A673 (cell line): ENCODE data around the gene KIF11.

Source experiments
- EZH2 ChIP-seq: fragments of 200-600 bp; sonication (generic); IDR thresholded peaks from 2 replicates; pipeline ENCODE4 v1.6.1; 2017; ENCODE audit warnings: borderline replicate concordance, low read depth, mild to moderate bottlenecking, mixed read lengths, antibody characterized with exemption, low read length; ENCODE audit not compliant: poor library complexity, severe bottlenecking
- TF ChIP-seq, protein P1 (sequence below): fragments of 300-800, 200-600 bp; sonication (generic); conservative IDR thresholded peaks from 2 replicates; pipeline ENCODE4 v1.5.1; 2017; ENCODE audit warnings: low read depth, mild to moderate bottlenecking, antibody characterized with exemption, low read length, moderate library complexity, mixed read lengths

DNA sequence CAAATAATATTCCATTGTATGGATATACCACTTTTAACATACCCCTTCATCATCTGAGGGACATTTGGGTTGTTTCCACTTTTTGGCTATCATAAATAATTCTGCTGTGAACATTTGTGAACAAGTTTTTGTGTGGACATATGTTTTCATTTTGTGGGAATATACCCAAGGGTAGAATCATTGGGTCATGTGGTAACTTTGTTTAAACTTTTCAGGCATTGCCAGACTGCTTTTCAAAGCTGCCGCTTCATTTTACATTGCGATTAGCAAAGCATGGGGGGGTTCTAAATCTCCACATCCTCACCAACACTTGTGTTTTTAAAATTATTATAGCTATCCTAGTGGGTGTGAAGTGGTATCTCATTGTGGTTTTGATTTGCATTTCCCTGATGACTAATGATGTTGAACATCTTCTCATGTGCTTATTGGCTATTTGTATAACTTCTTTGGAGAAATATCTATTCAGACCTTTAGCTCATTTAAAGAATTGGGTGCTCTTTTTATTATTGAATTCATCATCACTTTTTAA, 88.4 kb downstream of the KIF11 start:
- TF ChIP-seq, protein P1, sequence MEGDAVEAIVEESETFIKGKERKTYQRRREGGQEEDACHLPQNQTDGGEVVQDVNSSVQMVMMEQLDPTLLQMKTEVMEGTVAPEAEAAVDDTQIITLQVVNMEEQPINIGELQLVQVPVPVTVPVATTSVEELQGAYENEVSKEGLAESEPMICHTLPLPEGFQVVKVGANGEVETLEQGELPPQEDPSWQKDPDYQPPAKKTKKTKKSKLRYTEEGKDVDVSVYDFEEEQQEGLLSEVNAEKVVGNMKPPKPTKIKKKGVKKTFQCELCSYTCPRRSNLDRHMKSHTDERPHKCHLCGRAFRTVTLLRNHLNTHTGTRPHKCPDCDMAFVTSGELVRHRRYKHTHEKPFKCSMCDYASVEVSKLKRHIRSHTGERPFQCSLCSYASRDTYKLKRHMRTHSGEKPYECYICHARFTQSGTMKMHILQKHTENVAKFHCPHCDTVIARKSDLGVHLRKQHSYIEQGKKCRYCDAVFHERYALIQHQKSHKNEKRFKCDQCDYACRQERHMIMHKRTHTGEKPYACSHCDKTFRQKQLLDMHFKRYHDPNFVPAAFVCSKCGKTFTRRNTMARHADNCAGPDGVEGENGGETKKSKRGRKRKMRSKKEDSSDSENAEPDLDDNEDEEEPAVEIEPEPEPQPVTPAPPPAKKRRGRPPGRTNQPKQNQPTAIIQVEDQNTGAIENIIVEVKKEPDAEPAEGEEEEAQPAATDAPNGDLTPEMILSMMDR, result no peak
- TF ChIP-seq EZH2, result no peak
